Gastrocnemius medialis (tissue), 4 donors: ENCODE measurements around the gene NSUN5.
"Not testable (repeated sequence)": the region's sequence is repeated elsewhere in the genome, so short reads cannot be mapped to it uniquely, and the experiment has no call there.

ENCODE experiments used
- POLR2A ChIP-seq, 2 donors: fragments of 450-650 bp; IDR thresholded peaks; one replicate each; pipeline ENCODE4 v1.6.1; 2017; ENCODE audit warnings: antibody characterized with exemption in 2 of 2, mild to moderate bottlenecking in 2 of 2, moderate library complexity in 2 of 2
- TF ChIP-seq, protein P1 (sequence below), 5 experiments: fragments of 450-650 bp in 3 of 5; fragments of 200-600 bp in 2 of 5; sonication (generic) in 2 of 5; IDR thresholded peaks in 4 of 5; conservative IDR thresholded peaks in 1 of 5; 1 replicate in 4 of 5; 2 replicates in 1 of 5; pipeline ENCODE4 v1.5.1; 2016 to 2019; ENCODE audit warnings: antibody characterized with exemption in 5 of 5, mild to moderate bottlenecking in 3 of 5, moderate library complexity in 3 of 5

DNA sequence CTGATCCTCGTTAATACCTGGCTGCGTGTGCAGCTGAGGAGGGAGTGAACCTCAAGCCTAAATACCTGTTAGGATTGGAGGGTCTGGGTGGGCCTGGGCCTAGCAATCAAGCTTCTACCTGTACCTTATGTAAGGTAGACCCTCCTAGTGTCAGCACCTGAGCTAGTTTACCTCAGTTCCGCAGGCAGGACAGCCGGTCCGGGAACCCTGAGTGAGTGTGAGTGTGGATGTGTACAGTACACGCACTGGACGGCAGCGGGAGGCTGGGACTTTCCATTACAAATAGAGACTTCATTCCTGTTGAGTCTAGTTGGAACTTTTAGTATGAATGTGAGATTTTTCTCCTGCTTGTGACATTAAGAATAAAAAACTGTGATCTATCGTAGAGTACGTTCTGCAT is 5.8 kb downstream of the NSUN5 start:
- TF ChIP-seq, protein P1, sequence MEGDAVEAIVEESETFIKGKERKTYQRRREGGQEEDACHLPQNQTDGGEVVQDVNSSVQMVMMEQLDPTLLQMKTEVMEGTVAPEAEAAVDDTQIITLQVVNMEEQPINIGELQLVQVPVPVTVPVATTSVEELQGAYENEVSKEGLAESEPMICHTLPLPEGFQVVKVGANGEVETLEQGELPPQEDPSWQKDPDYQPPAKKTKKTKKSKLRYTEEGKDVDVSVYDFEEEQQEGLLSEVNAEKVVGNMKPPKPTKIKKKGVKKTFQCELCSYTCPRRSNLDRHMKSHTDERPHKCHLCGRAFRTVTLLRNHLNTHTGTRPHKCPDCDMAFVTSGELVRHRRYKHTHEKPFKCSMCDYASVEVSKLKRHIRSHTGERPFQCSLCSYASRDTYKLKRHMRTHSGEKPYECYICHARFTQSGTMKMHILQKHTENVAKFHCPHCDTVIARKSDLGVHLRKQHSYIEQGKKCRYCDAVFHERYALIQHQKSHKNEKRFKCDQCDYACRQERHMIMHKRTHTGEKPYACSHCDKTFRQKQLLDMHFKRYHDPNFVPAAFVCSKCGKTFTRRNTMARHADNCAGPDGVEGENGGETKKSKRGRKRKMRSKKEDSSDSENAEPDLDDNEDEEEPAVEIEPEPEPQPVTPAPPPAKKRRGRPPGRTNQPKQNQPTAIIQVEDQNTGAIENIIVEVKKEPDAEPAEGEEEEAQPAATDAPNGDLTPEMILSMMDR (IDR thresholded peaks at IDR 0.05 in 4 of 5, conservative IDR thresholded peaks at IDR 0.05 in 1 of 5), result not testable (repeated sequence)
- not testable (repeated sequence) for TF ChIP-seq POLR2A (IDR thresholded peaks at IDR 0.05)
